ENCODE results near the gene DNAJC16. TPM values are rescaled to one million over a fixed set of nuclear protein-coding genes. Genes with fewer than 3 reads are reported as not detected.

The DNAJC16 gene
- total and polyA plus RNA-seq, 3 donors from 2014 or later = 19.9 to 32.1 (median 24.3) TPM

GRCh38 chr1:15501208-15502032 is 25.2 kb upstream of the DNAJC16 start:
- DNase-seq = peak; percentile 82
- TF ChIP-seq POLR2A (IDR thresholded peaks at IDR 0.05) (no peak), CTCF (IDR thresholded peaks at IDR 0.05) (peak; percentile 38 to 75 (median 60))
- no peaks in the 10 kb centered on the region for H3K9me3 ChIP-seq
- no peaks in the 10 kb centered on the region for H3K36me3 ChIP-seq (ENCODE audit: low read depth, missing control alignments)
- H3K27ac ChIP-seq = no peak overlapping the region
- H3K4me3 ChIP-seq = no peak overlapping the region
- no peaks in the 10 kb centered on the region for H3K4me1 ChIP-seq
- 74 to 75% methylated on average over 17 of the region's 17 CpGs for WGBS, 2 donors
- intact Hi-C loops (cut with DNase I; ENCODE audit: low total_unique reads) = no loop called here
- H3K27me3 ChIP-seq = no peaks in the 10 kb centered on the region

- intact Hi-C loops (cut with DNase I; ENCODE audit: low total_unique reads) = no loop called here
- H3K9me3 ChIP-seq = no peaks in the 10 kb centered on the region
- TF ChIP-seq POLR2A (IDR thresholded peaks at IDR 0.05) (no peak), CTCF (IDR thresholded peaks at IDR 0.05) (no peak)
- no peak for DNase-seq
- H3K27ac ChIP-seq = no peak overlapping the region
- 97% methylated on average over 4 of the region's 4 CpGs; no CpG with 5 or more reads in 1 of the 2 donors for WGBS, 2 donors
- no peaks in the 10 kb centered on the region for H3K36me3 ChIP-seq (ENCODE audit: low read depth, missing control alignments)
- H3K27me3 ChIP-seq = no peaks in the 10 kb centered on the region
- H3K4me1 ChIP-seq = no peaks in the 10 kb centered on the region
- H3K4me3 ChIP-seq = no peak overlapping the region
Observed at GRCh38 chr1:15504436-15504835, 22.2 kb upstream of the DNAJC16 start.

- DNase-seq = no peak
- Histone ChIP-seq H3K27ac (no peak overlapping the region), H3K4me1 (no peaks in the 10 kb centered on the region), H3K4me3 (no peak overlapping the region), H3K36me3 (ENCODE audit: low read depth, missing control alignments) (no peaks in the 10 kb centered on the region), H3K27me3 (no peaks in the 10 kb centered on the region), H3K9me3 (no peaks in the 10 kb centered on the region)
- WGBS, 2 donors = 95 to 96% methylated on average over 17 of the region's 17 CpGs
- intact Hi-C loops (cut with DNase I; ENCODE audit: low total_unique reads) = no loop called here
- TF ChIP-seq CTCF (IDR thresholded peaks at IDR 0.05) (no peak), POLR2A (IDR thresholded peaks at IDR 0.05) (no peak)
Observed at GRCh38 chr1:15506831-15507230, 19.8 kb upstream of the DNAJC16 start.

- no peak overlapping the region for H3K27ac ChIP-seq
- DNase-seq = no peak
- intact Hi-C loops (cut with DNase I; ENCODE audit: low total_unique reads) = no loop called here
- no peaks in the 10 kb centered on the region for H3K27me3 ChIP-seq
- H3K36me3 ChIP-seq (ENCODE audit: low read depth, missing control alignments) = no peaks in the 10 kb centered on the region
- H3K4me3 ChIP-seq = no peak overlapping the region
- no peak for TF ChIP-seq POLR2A (IDR thresholded peaks at IDR 0.05)
- no peak for TF ChIP-seq CTCF (IDR thresholded peaks at IDR 0.05)
- H3K9me3 ChIP-seq = no peaks in the 10 kb centered on the region
- WGBS, 2 donors = 84 to 92% methylated on average over 5 of the region's 5 CpGs
- H3K4me1 ChIP-seq = no peaks in the 10 kb centered on the region
Observed at GRCh38 chr1:15507278-15507677, 19.4 kb upstream of the DNAJC16 start.
